ENCODE data around the gene CEP152. TPM values are rescaled to one million over a fixed set of nuclear protein-coding genes. Genes with fewer than 3 reads are reported as not detected.

Gene CEP152
- total and polyA plus RNA-seq, 2 experiments from 2014 or later, result 14.6 to 30.5 TPM

- no peak for TF ChIP-seq ZNF462 (CRISPR knock-in tag; IDR thresholded peaks at IDR 0.05)
Measured at GRCh38 chr15:48800245-48800644, 10.6 kb downstream of the CEP152 start (continued).

GRCh38 chr15:48798319-48798718 is 12.6 kb downstream of the CEP152 start:
- no peaks in the 10 kb centered on the region for H3K9me2 ChIP-seq (ENCODE audit: insufficient read depth)
- H3K36me3 ChIP-seq (ENCODE audit: insufficient read depth), result peaks cover 24% of the 10 kb centered on the region; the same call in 1 of the 2 replicates
- H3K27me3 Mint-ChIP-seq (ENCODE audit: insufficient read depth, low read depth, poor library complexity), result no peaks in the 10 kb centered on the region
- no peaks in the 10 kb centered on the region for H3K27me3 ChIP-seq (ENCODE audit: insufficient read depth)
- peaks cover 26% of the 10 kb centered on the region for H3K4me1 Mint-ChIP-seq
- ATAC-seq (peak; percentile 87), DNase-seq (ENCODE audit: low spot score) (peak; percentile 53)
- no peak overlapping the region for H3K4me3 Mint-ChIP-seq
- no peak overlapping the region for H3K4me3 ChIP-seq
- 0 out of 2 replicates have a peak overlapping the region, but pooled peaks have one; percentile 54 for H3K27ac Mint-ChIP-seq
- H4K20me1 ChIP-seq (replicated peaks; ENCODE audit: insufficient read depth), result 0 out of 2 replicates have a peak, but pooled peaks cover 4% of the 10 kb centered on the region
- peaks cover 4% of the 10 kb centered on the region; the same call in 1 of the 3 replicates for H3K36me3 Mint-ChIP-seq (ENCODE audit: low read depth)
- H3K4me1 ChIP-seq (ENCODE audit: insufficient read depth), result 0 out of 2 replicates have a peak, but pooled peaks cover 4% of the 10 kb centered on the region
- H2AFZ ChIP-seq, result no peak overlapping the region
- no peak overlapping the region for H3K4me2 ChIP-seq
- H3K27ac ChIP-seq (ENCODE audit: low read depth), result no peak overlapping the region
- no peaks in the 10 kb centered on the region for H3K9me3 Mint-ChIP-seq
- peaks cover 30% of the 10 kb centered on the region for H3K79me2 ChIP-seq (replicated peaks; ENCODE audit: insufficient read depth)
- H3F3A ChIP-seq (replicated peaks; ENCODE audit: low read depth), result no peaks in the 10 kb centered on the region
- no peak for TF ChIP-seq JUNB (IDR thresholded peaks at IDR 0.05; ENCODE audit: unreplicated experiment)
- no peak for TF ChIP-seq REST (IDR thresholded peaks at IDR 0.05; ENCODE audit: unreplicated experiment)
- no peak for TF ChIP-seq NANOG (IDR thresholded peaks at IDR 0.05; ENCODE audit: borderline replicate concordance)
- TF ChIP-seq ZNF114 (CRISPR knock-in tag; IDR thresholded peaks at IDR 0.05), result no peak
- no peak for TF ChIP-seq ZNF331 (CRISPR knock-in tag; IDR thresholded peaks at IDR 0.05; ENCODE audit: low read depth)
- TF ChIP-seq STAT1 (IDR thresholded peaks at IDR 0.05; ENCODE audit: unreplicated experiment), result no peak
- TF ChIP-seq CTCF (conservative IDR thresholded peaks at IDR 0.05; ENCODE audit: low read depth in 2 of 2), result no peak
- no peak for TF ChIP-seq ETS1 (IDR thresholded peaks at IDR 0.05)
- TF ChIP-seq EZH2phosphoT487 (IDR thresholded peaks at IDR 0.05; ENCODE audit: unreplicated experiment), result no peak
- no peak for TF ChIP-seq CREB1 (CRISPR knock-in tag; IDR thresholded peaks at IDR 0.05; ENCODE audit: low read depth)
- TF ChIP-seq POLR2AphosphoS5 (IDR thresholded peaks at IDR 0.05; ENCODE audit: low read depth), result no peak
- TF ChIP-seq EZH2 (IDR thresholded peaks at IDR 0.05; ENCODE audit: low read depth, unreplicated experiment), result no peak

Measured in GM23338 (cell line).